Colonic mucosa (tissue), 4 donors: Measurements from ENCODE around the gene ESYT3. TPM values are rescaled to one million over a fixed set of nuclear protein-coding genes. Genes with fewer than 3 reads are reported as not detected.

Experiments
- DNase-seq: peaks from one replicate; pipeline ENCODE4 v3.0.0-alpha.2; 2020
- H3K27ac ChIP-seq: fragments of 200-600 bp; one replicate; pipeline ENCODE4 v1.8.0; 2021
- H3K27me3 ChIP-seq: fragments of 200-600 bp; one replicate; pipeline ENCODE4 v1.8.0; 2021
- H3K36me3 ChIP-seq: fragments of 200-600 bp; one replicate; pipeline ENCODE4 v1.8.0; 2021
- H3K4me1 ChIP-seq: fragments of 200-600 bp; one replicate; pipeline ENCODE4 v1.8.0; 2021; ENCODE audit warnings: mild to moderate bottlenecking
- H3K4me3 ChIP-seq: fragments of 200-600 bp; one replicate; pipeline ENCODE4 v1.8.0; 2021
- H3K9ac ChIP-seq, 2 donors: one replicate each; pipeline ENCODE4 v1.7.0; 2013; ENCODE audit warnings: control low read depth in 2 of 2, low read depth in 2 of 2, low read length in 2 of 2
- H3K9me3 ChIP-seq: fragments of 200-600 bp; one replicate; pipeline ENCODE4 v1.8.0; 2021
- intact Hi-C: fragments of 100-400 bp; cut with DNase I; formaldehyde crosslinking; loops from one replicate; pipeline ENCODE4 v1.14.1; 2022
- total RNA-seq, 2 donors: library from RNA; stranded (reverse); fragmentation: NEBNext Ultra II Directional in 1 of 2; extraction: Animal tissue kit (Norgen Biotek cat#: 25700) in 1 of 2; gene quantifications; one replicate each; pipeline ENCODE4 v1.2.1, GENCODE V29; 2021
- TF ChIP-seq, protein P1 (sequence below): fragments of 200-600 bp; IDR thresholded peaks from one replicate; pipeline ENCODE4 v1.8.0; 2022; ENCODE audit warnings: antibody characterized with exemption, mild to moderate bottlenecking
- donor health status: healthy.
- donor health status: DM: no; HTN: no; CAD: no.
- donor health status: DM: no; HTN: no; CAD: no.

ESYT3 gene
- total RNA-seq, 2 donors from 2014 or later = 0.89 to 1.2 TPM

DNA sequence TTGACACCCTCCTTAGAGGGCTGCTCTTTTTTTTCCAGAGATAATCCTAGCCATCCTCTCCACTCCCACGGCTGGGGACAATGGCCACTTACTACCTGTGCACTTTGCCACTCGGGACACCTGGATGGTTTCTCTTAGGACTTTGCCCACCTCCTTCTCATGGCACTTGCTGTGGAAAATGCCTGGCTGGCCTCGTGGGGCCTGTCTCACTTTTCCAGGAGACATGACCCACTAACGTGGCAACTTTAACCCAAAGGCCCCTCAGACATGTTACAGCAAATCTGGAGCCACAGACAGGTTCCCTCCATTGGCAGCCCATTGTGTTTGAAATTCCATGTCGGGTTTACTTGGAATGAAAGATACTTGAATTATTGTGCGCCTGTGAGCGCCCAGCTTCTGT is 29.4 kb upstream of the ESYT3 start:
- TF ChIP-seq, protein P1, sequence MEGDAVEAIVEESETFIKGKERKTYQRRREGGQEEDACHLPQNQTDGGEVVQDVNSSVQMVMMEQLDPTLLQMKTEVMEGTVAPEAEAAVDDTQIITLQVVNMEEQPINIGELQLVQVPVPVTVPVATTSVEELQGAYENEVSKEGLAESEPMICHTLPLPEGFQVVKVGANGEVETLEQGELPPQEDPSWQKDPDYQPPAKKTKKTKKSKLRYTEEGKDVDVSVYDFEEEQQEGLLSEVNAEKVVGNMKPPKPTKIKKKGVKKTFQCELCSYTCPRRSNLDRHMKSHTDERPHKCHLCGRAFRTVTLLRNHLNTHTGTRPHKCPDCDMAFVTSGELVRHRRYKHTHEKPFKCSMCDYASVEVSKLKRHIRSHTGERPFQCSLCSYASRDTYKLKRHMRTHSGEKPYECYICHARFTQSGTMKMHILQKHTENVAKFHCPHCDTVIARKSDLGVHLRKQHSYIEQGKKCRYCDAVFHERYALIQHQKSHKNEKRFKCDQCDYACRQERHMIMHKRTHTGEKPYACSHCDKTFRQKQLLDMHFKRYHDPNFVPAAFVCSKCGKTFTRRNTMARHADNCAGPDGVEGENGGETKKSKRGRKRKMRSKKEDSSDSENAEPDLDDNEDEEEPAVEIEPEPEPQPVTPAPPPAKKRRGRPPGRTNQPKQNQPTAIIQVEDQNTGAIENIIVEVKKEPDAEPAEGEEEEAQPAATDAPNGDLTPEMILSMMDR = no peak
- DNase-seq = no peak
- Histone ChIP-seq H3K9me3 (no peaks in the 10 kb centered on the region), H3K36me3 (no peaks in the 10 kb centered on the region), H3K9ac (no peak overlapping the region), H3K4me1 (no peaks in the 10 kb centered on the region), H3K27me3 (no peaks in the 10 kb centered on the region), H3K27ac (no peak overlapping the region), H3K4me3 (no peak overlapping the region)
- intact Hi-C loops = no loop called here

DNA sequence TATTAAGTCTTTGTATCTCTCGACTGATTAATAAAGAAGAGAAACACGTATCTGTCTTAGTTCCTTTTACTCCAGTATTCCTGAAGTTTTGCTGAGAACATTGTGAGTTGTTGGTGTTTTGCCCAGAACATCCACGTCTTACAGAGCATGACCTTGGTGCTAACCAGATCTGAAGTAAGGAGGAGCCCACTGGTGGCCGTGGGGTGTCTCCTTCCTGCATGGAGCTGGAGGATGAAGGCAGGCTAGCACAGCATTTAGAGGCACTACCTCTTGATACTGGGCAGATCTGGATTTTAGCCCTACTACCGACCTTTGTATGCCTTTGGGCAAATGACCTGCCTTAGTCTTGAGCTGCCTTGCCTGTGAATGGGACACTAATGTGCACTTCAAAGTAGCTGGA is 28.9 kb upstream of the ESYT3 start:
- Histone ChIP-seq H3K27me3 (no peaks in the 10 kb centered on the region), H3K36me3 (no peaks in the 10 kb centered on the region), H3K9me3 (no peaks in the 10 kb centered on the region), H3K9ac (no peak overlapping the region), H3K4me3 (no peak overlapping the region), H3K4me1 (no peaks in the 10 kb centered on the region), H3K27ac (no peak overlapping the region)
- TF ChIP-seq, protein P1 = no peak
- intact Hi-C loops = no loop called here
- no peak for DNase-seq

DNA sequence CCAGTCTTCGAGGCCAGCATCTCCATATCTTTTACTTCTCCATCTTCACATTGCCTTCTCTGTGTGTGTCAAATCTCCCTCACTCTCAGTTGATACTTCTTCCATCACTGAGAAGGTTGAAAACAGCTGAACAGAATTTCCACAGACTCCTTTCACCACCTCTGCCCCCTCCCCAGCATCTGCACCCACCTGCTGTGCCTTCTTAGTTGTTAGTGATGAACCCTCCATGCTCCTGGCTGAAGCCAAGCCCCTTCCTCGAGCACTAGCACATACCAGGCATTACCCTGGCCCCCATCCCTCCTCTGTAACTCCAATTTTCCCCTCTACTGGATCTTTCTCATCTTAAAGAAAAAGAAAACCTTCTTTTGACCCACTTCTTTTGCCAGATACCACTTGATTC is 27.8 kb upstream of the ESYT3 start:
- Histone ChIP-seq H3K9ac (no peak overlapping the region), H3K36me3 (no peaks in the 10 kb centered on the region), H3K4me1 (no peaks in the 10 kb centered on the region), H3K27ac (no peak overlapping the region), H3K4me3 (no peak overlapping the region), H3K9me3 (no peaks in the 10 kb centered on the region), H3K27me3 (no peaks in the 10 kb centered on the region)
- TF ChIP-seq, protein P1 = no peak
- DNase-seq = no peak
- intact Hi-C loops = no loop called here

DNA sequence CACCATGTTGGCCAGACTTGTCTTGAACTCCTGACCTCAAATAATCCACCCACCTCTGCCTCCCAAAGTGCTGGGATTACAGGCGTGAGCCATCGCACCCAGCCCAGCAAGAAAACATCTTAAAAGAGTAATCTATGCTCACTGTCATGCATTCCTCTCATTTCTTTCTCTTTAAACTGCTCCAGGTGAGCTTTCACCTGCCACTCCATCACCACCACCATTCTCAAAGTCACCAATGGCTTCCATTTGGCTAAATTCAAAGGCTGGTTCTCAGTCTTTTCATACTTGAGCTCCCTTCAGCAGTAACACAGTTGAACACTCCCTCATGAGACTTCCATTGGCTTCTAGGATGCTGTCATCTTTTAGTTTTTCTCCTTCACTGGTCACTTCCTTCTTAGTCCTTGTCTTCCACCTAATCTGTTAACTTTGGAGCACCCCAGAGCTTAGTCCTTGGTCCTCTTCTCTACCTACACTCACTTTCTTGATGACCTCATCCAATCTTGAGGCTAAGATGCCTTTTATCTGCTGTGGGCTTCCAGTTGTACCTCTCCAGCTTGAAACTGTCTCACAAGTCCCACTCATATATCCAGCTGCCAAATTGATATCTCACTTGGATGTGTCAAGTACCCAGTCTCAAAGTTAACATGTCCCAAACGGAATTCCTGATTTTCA is 27.0 kb upstream of the ESYT3 start:
- H3K9me3 ChIP-seq = no peaks in the 10 kb centered on the region
- H3K27ac ChIP-seq = no peak overlapping the region
- no peak overlapping the region for H3K4me3 ChIP-seq
- H3K36me3 ChIP-seq = no peaks in the 10 kb centered on the region
- no peaks in the 10 kb centered on the region for H3K4me1 ChIP-seq
- TF ChIP-seq, protein P1 = no peak
- H3K9ac ChIP-seq = no peak overlapping the region
- DNase-seq = no peak
- intact Hi-C loops = no loop called here
- H3K27me3 ChIP-seq = no peaks in the 10 kb centered on the region

DNA sequence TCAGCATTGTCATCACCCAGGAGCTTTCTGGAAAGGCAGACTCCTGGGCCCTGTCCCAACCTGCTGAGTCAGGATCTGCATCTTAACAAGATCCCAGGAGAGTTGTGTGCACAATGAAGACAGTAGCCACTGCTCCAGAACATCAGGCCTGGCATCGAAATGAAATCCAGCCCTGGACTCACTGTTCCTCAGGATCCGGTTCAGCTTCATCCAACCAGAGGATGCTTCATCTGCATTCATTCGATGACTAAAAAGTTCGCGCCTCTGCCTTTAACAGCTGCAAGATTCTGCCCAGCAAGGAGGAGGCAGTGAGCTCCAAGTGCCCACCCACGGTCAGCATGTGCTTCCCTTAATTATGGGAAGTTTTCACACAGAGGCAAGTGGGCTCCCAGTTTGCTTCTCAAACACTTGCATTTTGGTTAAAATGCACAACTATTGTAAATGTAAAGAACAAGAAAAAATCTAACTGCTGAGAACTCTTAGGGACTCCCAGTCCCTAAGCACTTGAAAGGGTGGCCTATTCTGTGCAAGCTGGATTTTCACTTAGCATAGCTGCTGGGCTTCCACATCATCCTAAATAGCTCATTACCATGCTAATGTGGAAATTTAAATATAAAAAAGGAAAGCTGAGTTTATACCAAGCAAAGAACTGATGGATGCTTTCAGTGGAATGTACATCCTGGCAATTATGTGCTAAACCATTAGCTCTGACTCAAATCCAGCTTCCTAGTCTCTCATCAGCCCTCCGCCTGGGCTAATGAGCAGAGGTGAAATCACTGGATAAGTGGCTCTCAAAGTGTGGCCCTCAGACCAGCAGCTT is 25.5 kb upstream of the ESYT3 start:
- intact Hi-C loops = no loop called here
- TF ChIP-seq, protein P1 = no peak
- H3K27me3 ChIP-seq = no peaks in the 10 kb centered on the region
- H3K36me3 ChIP-seq = no peaks in the 10 kb centered on the region
- no peaks in the 10 kb centered on the region for H3K4me1 ChIP-seq
- H3K4me3 ChIP-seq = no peak overlapping the region
- H3K27ac ChIP-seq = no peak overlapping the region
- no peaks in the 10 kb centered on the region for H3K9me3 ChIP-seq
- DNase-seq = no peak
- no peak overlapping the region for H3K9ac ChIP-seq
